A549 (cell line): ENCODE measurements around the gene SLC45A1. TPM values are rescaled to one million over a fixed set of nuclear protein-coding genes. Genes with fewer than 3 reads are reported as not detected.
A peak's percentile ranks its signal among the peaks of the same experiment; 100 is the strongest.
"Not testable (repeated sequence)": the region's sequence is repeated elsewhere in the genome, so short reads cannot be mapped to it uniquely, and the experiment has no call there.

Experiments
- ATAC-seq, 2 experiments: fragments of 200-7000 bp in 1 of 2; fragments of >200 bp in 1 of 2; cut with Nextera tagmentation in 1 of 2; cut with Tn5 transposase in 1 of 2; 3 replicates each; pipeline versions ENCODE4 v1.8.0 to v1.9.1; 2018 to 2020; ENCODE audit warnings: mild to moderate bottlenecking in 1 of 2, moderate library complexity in 1 of 2
- CTCF ChIA-PET: fragments of 300-600 bp; sonication (Branson Sonifier 250); formaldehyde crosslinking; extraction: SDS; loops from one replicate; lab custom pipeline; 2021; ENCODE audit warnings: antibody characterized with exemption, inconsistent platforms; lab: Yijun Ruan, JAX
- POLR2A ChIA-PET: fragments of 350-600 bp; formaldehyde crosslinking; extraction: SDS; loops from one replicate; lab custom pipeline; 2021; ENCODE audit warnings: antibody characterized with exemption, inconsistent platforms; lab: Yijun Ruan, JAX
- DNase-seq, 2 experiments: peaks; one replicate each; pipeline versions ENCODE4 v3.0.0 to v3.0.0-alpha.2; 2011 to 2016; ENCODE audit warnings: low read depth in 1 of 2, low spot score in 1 of 2
- FAIRE-seq: peaks from 2 replicates; lab custom pipeline; 2011; peaks lifted over from hg19 to GRCh38; lab: Jason Lieb, UNC
- H3K27ac ChIP-seq, 2 experiments: fragments of >200 bp; sonication (Bioruptor Twin); formaldehyde crosslinking; 3 replicates each; pipeline ENCODE4 v1.5.1; 2016 to 2017
- H3K4me1 ChIP-seq: fragments of >200 bp; sonication (Bioruptor Twin); formaldehyde crosslinking; 3 replicates; pipeline ENCODE4 v1.6.1; 2016
- H3K4me2 ChIP-seq: fragments of >200 bp; sonication (Bioruptor Twin); formaldehyde crosslinking; 3 replicates; pipeline ENCODE4 v1.6.1; 2016
- H3K4me3 ChIP-seq: fragments of >200 bp; sonication (Bioruptor Twin); formaldehyde crosslinking; 3 replicates; pipeline ENCODE4 v1.5.1; 2016
- H3K9me3 ChIP-seq: fragments of >200 bp; sonication (Bioruptor Twin); formaldehyde crosslinking; 3 replicates; pipeline ENCODE4 v1.6.1; 2016
- BCL3 ChIP-seq: fragments of >200 bp; sonication (Bioruptor Twin); formaldehyde crosslinking; IDR thresholded peaks from 3 replicates; pipeline ENCODE4 v1.6.1; 2016
- CEBPB ChIP-seq, 2 experiments: fragments of >200 bp in 1 of 2; sonication (Bioruptor Twin) in 1 of 2; formaldehyde crosslinking in 1 of 2; IDR thresholded peaks; 2 replicates each; pipeline ENCODE4 v1.6.1; 2012 to 2016
- CHD2 ChIP-seq: fragments of 150-350 bp; IDR thresholded peaks from 2 replicates; pipeline ENCODE4 v1.6.1; 2014; ENCODE audit warnings: low read length; ENCODE audit not compliant: partially characterized antibody
- CHD4 ChIP-seq: fragments of 200-600 bp; sonication (generic); IDR thresholded peaks from 2 replicates; pipeline ENCODE4 v1.6.1; 2016; ENCODE audit warnings: antibody characterized with exemption, mild to moderate bottlenecking, borderline replicate concordance
- EHMT2 ChIP-seq: fragments of 200-600 bp; sonication (generic); IDR thresholded peaks from 2 replicates; pipeline ENCODE4 v1.6.1; 2016; ENCODE audit warnings: antibody characterized with exemption, low read depth, mild to moderate bottlenecking, moderate library complexity
- FOSB ChIP-seq: fragments of 250-450 bp; sonication (Bioruptor Pico); IDR thresholded peaks from 2 replicates; pipeline ENCODE4 v1.5.0; 2020; ENCODE audit warnings: mild to moderate bottlenecking, moderate library complexity
- HES2 ChIP-seq: fragments of >200 bp; sonication (Bioruptor Twin); formaldehyde crosslinking; IDR thresholded peaks from 2 replicates; pipeline ENCODE4 v1.6.1; 2016
- JUNB ChIP-seq: fragments of >200 bp; sonication (Bioruptor Twin); formaldehyde crosslinking; IDR thresholded peaks from 2 replicates; pipeline ENCODE4 v1.6.1; 2016
- KDM5A ChIP-seq: fragments of 200-600 bp; sonication (generic); IDR thresholded peaks from 2 replicates; pipeline ENCODE4 v1.6.1; 2016; ENCODE audit warnings: antibody characterized with exemption, mild to moderate bottlenecking
- MAX ChIP-seq: IDR thresholded peaks from 2 replicates; pipeline ENCODE4 v1.6.1; 2012
- MAZ ChIP-seq: fragments of 150-350 bp; IDR thresholded peaks from 2 replicates; pipeline ENCODE4 v1.6.1; 2014; ENCODE audit warnings: antibody characterized with exemption, low read depth, low read length, borderline replicate concordance
- NR3C1 ChIP-seq: fragments of >200 bp; sonication (Bioruptor Twin); formaldehyde crosslinking; IDR thresholded peaks from 3 replicates; pipeline ENCODE4 v1.6.1; 2017
- PBX3 ChIP-seq: IDR thresholded peaks from 2 replicates; pipeline ENCODE4 v1.6.1; 2012
- POLR2AphosphoS2 ChIP-seq: conservative IDR thresholded peaks from 2 replicates; pipeline ENCODE4 v1.6.1; 2012; ENCODE audit warnings: low read length, improper control_type of control experiment, inconsistent platforms
- RCOR1 ChIP-seq: fragments of 150-350 bp; IDR thresholded peaks from 2 replicates; pipeline ENCODE4 v1.6.1; 2014; ENCODE audit warnings: antibody characterized with exemption, low read length, low read depth
- RFX5 ChIP-seq: fragments of 450-650 bp; IDR thresholded peaks from 2 replicates; pipeline ENCODE4 v1.7.1; 2014; ENCODE audit warnings: antibody characterized with exemption, mild to moderate bottlenecking, moderate library complexity
- RNF2 ChIP-seq: fragments of 200-600 bp; sonication (generic); IDR thresholded peaks from 2 replicates; pipeline ENCODE4 v1.6.1; 2016; ENCODE audit warnings: low read depth, mild to moderate bottlenecking, antibody characterized with exemption, moderate library complexity, borderline replicate concordance
- SMC3 ChIP-seq: fragments of >200 bp; sonication (Bioruptor Twin); formaldehyde crosslinking; IDR thresholded peaks from 3 replicates; pipeline ENCODE4 v1.6.1; 2018; ENCODE audit warnings: inconsistent platforms
- TP53 ChIP-seq: fragments of 250-450 bp; sonication (Bioruptor Pico); IDR thresholded peaks from 2 replicates; pipeline ENCODE4 v1.5.0; 2021; ENCODE audit warnings: mild to moderate bottlenecking, moderate library complexity
- ZC3H11A ChIP-seq: fragments of 450-650 bp; IDR thresholded peaks from 2 replicates; pipeline ENCODE4 v1.6.1; 2014; ENCODE audit warnings: antibody characterized with exemption, mild to moderate bottlenecking
- WGBS: methylation state at CpG from one replicate; pipeline ENCODE4 v1.1.6; 2017; ENCODE audit errors: missing lambda C conversion rate; 5-methylcytosine and 5-hydroxymethylcytosine counted together
- polyA plus RNA-seq, 4 experiments: library from polyadenylated mRNA; depleted of rRNA in 3 of 4; stranded (reverse); fragments of >200 nt; fragmentation: RNase III in 1 of 4; extraction: RNeasy Plus Mini Kit Qiagen cat#74134 plus additional on column Dnase treatment in 1 of 4; gene quantifications; 2 replicates in 3 of 4; 3 replicates in 1 of 4; pipeline ENCODE4 v1.2.3, GENCODE V29; 2011 to 2017

Gene SLC45A1
- polyA plus RNA-seq, 2 of the 4 experiments (the other 2 are of a cell fraction): 1.6 to 1.8 TPM

GRCh38 chr1:8379513-8380186, 61.7 kb downstream of the SLC45A1 start:
- Histone ChIP-seq H3K4me1 (no peaks in the 10 kb centered on the region), H3K4me3 (no peak overlapping the region), H3K4me2 (no peak overlapping the region), H3K9me3 (no peaks in the 10 kb centered on the region), H3K27ac (no peak overlapping the region)
- TF ChIP-seq KDM5A: no peak
- TF ChIP-seq CHD2: no peak
- TF ChIP-seq FOSB: no peak
- no peak for TF ChIP-seq NR3C1
- CTCF ChIA-PET: interaction anchor here (1.6 kb wide), 1 partner anchor 404 kb away, joined by 4 read pairs; no protein-coding TSS in a partner anchor
- DNase-seq (no peak), FAIRE-seq (no peak), ATAC-seq (0 out of 6 replicates have a peak, but pooled peaks of 1 of the 2 experiments have one; percentile 29)
- POLR2A ChIA-PET: no interaction called here
- WGBS: 96% methylated on average over 12 of the region's 14 CpGs

- 78% methylated on average over 6 of the region's 6 CpGs for WGBS
- H3K4me1 ChIP-seq, H3K9me3 ChIP-seq, ATAC-seq, H3K4me2 ChIP-seq, FAIRE-seq, H3K4me3 ChIP-seq, H3K27ac ChIP-seq, DNase-seq, POLR2A ChIA-PET: not testable (repeated sequence)
- CTCF ChIA-PET: interaction anchor here (0.6 to 1.2 kb wide), 3 partner anchors 33 to 171 kb away, joined by 3 to 5 read pairs (median 3); no protein-coding TSS in a partner anchor
Measured at GRCh38 chr1:8380310-8380709, 62.4 kb downstream of the SLC45A1 start.

- H3K4me1 ChIP-seq: no peaks in the 10 kb centered on the region
- DNase-seq: no peak
- H3K27ac ChIP-seq: no peak overlapping the region
- CTCF ChIA-PET: interaction anchor here (0.9 to 1.2 kb wide), 3 partner anchors 10 to 411 kb away, joined by 3 read pairs; no protein-coding TSS in a partner anchor
- ATAC-seq: no peak
- TF ChIP-seq CHD4: no peak
- TF ChIP-seq EHMT2: no peak
- no peak for TF ChIP-seq TP53 (CRISPR knock-in tag)
- TF ChIP-seq SMC3: no peak
- no peak for TF ChIP-seq JUNB
- no peak overlapping the region for H3K4me3 ChIP-seq
- WGBS: 94% methylated on average over 8 of the region's 8 CpGs
- H3K9me3 ChIP-seq: no peaks in the 10 kb centered on the region
- H3K4me2 ChIP-seq: no peak overlapping the region
- POLR2A ChIA-PET: no interaction called here
- FAIRE-seq: no peak
Measured at GRCh38 chr1:8381618-8382017, 63.7 kb downstream of the SLC45A1 start.

GRCh38 chr1:8382051-8382505, 64.2 kb downstream of the SLC45A1 start:
- H3K4me1 ChIP-seq: no peaks in the 10 kb centered on the region
- CTCF ChIA-PET: interaction anchor here (0.9 to 1.2 kb wide), 3 partner anchors 11 to 412 kb away, joined by 3 read pairs; no protein-coding TSS in a partner anchor
- no peak for DNase-seq
- H3K27ac ChIP-seq: no peak overlapping the region
- no peak for ATAC-seq
- no peak overlapping the region for H3K4me3 ChIP-seq
- no peak for FAIRE-seq
- no peaks in the 10 kb centered on the region for H3K9me3 ChIP-seq
- H3K4me2 ChIP-seq: no peak overlapping the region
- 94% methylated on average over 9 of the region's 9 CpGs for WGBS
- TF ChIP-seq RCOR1 (no peak), BCL3 (no peak), PBX3 (no peak), HES2 (no peak), KDM5A (no peak), RFX5 (no peak), POLR2AphosphoS2 (no peak), ZC3H11A (no peak), CEBPB (IDR thresholded peaks at IDR 0.05) (no peak), RNF2 (no peak), MAZ (no peak), EHMT2 (no peak), MAX (no peak)
- TF ChIP-seq, all 56 proteins: peak for 0
- POLR2A ChIA-PET: no interaction called here
